A549 treated with Hydrocortisone at 1 μM for 4 hours (cell line): ENCODE results near the gene NFIX. TPM values are rescaled to one million over a fixed set of nuclear protein-coding genes. Genes with fewer than 3 reads are reported as not detected.

Experiments used
- total RNA-seq: library from RNA; stranded (reverse); fragments of 200-300 nt; extraction: Qiagen RNA extraction; gene quantifications from 5 replicates; pipeline ENCODE4 v1.2.3, GENCODE V29; 2022

NFIX gene
- 2.7 to 4.4 TPM (median 4.3 TPM) in 5 replicates for total RNA-seq

DNA sequence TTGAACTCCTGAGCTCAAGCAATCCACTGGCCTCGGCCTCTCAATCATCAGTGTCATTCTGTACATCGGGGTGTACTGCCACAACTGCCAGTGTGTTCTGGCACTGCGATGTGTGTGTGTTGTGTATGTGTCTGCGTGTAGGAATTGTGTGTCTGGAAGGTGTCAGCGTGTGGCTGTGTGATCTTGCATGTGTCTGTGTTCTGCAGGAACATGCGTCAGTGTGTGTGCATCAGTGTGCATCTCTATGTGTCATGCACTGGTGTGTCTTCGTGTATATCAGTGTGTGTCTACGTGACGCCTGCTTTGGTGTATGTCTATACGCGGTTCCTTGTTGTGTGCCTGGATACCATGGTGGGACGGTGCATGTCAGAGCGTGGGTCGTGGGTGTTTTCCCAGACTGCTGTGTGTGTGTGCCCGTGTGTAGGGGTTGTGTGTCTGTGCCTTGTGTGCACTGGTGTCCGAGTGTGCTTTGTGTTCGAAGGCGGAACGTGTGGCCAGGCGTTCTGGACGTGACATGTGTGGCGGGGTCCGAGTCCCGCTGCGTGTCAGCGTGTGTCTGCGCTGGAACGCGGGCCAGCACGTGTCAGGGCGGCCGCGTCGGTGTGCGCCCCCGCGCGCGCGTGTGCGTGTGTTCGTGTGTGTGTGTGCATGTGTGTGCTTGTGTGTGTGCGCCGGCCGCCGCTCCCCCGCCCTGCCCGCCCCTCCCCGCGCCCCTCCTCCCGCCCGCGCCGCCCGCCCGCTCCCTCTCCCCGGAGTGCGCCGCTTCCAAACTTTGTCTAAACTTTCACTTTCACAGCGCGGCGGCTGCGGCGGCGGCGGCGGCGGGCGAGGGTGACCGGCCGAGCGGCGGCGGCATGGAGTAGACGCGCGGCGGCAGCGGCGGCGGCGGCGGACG lies at the start of gene NFIX:
NFIX (plus strand) TSS at position 775 of the 895 bp plus-strand sequence. CDS start 363 bp downstream, outside the sequence.

DNA sequence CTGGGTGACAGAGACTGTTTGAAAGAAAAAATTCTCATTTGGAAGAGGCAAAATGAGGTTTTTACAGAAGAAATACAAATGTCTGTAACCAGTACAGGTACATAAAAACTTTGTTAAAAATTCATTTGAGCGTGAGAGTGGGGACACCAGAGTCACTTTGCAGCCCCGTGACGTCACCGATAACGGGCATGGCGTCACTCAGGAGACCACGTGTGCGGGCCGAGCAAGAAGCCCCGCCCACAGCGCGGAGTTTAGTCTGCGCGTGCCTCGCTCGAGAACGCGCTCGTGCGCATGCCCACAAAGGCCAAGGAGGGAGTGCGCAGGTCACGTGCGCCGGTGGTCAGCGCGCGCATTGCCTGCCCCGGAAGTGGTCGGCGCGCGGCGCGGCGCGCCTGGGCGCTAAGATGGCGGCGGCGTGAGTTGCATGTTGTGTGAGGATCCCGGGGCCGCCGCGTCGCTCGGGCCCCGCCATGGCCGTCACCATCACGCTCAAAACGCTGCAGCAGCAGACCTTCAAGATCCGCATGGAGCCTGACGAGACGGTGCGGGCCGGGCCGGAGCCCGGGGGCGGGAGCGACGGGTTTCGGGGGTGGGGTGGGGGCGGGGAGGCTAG lies 49.7 kb upstream of the NFIX start, which contains the start of gene RAD23A:
RAD23A (plus strand) TSS at position 384 of the 613 bp plus-strand sequence; CDS start at position 471, 87 bp downstream.

DNA sequence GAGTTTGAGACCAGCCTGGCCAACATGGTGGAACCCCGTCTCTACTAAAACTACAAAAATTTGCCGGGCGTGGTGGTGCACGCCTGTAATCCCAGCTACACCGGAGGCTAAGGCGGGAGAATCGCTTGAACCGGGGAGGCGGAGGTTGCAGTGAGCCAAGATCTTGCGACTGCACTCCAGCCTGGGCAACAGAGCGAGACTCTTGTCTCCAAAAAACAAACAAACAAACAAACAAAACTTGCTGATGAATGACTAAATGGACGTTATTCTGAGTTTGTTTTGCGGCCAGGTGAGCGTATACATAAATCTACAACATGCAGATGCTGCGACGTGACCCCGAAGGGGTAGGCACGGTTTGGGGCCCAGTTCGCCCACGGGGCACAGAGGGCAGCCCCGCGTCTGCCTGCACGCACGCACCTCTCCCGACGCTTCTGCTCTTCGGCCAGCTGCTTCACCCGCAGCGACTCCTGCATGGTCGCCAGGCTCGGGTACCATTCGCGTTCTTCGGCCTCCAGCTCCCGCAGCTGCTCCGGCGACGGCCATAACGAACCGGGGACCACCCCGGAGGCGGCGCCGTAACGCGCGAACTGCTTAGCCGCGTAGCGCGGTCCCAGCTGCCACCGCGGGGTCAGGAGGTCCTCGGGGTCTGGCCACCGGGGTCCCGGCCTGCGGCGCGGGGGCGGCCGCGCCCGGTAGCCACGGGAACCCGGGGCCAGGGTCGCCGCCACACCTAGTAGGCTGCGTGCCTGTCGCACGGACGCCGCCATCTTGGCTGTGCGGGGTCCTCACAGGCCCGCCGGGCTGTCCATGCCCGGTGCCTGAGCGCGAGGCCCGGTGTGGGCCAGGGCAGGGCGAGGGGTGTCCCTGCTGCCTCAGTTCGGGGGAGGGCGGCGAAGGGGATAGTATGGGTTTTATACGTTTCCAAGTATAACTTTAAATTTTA lies 38.6 kb upstream of the NFIX start, which contains the start of gene GADD45GIP1:
GADD45GIP1 (minus strand) TSS at position 778 of the 943 bp plus-strand sequence; CDS start at position 767, 11 bp downstream.

DNA sequence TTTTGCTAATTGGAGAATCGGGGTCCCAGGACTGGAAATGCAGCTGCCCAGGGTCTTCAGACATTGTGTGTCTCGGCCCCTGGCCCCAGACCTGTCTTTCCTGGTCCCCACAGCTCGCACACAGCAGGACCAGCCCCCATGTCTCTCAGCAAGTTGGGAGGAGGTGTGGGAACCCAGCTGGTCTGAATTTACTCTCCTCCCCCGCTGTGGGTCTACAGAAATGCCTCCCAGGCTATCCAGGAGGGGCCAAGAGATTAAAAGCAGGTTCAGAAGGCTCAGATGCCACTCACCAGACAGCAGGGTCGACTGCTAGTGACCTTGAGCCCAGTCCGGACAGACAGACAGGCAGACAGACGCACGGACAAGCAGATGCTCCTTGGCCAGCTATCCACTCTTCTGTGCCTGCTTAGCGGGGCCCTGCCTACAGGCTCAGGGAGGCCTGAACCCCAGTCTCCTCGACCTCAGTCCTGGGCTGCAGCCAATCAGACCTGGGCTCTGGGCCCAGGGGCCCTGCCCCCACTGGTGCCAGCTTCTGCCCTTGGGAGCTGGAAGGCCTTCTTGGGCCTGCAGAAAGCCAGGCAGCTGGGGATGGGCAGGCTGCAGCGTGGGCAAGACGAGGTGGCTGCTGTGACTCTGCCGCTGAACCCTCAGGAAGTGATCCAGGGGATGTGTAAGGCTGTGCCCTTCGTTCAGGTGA lies 25.8 kb upstream of the NFIX start, which contains the start of gene DAND5:
DAND5 (plus strand) TSS at position 285 of the 697 bp plus-strand sequence; CDS start at position 370, 85 bp downstream.

DNA sequence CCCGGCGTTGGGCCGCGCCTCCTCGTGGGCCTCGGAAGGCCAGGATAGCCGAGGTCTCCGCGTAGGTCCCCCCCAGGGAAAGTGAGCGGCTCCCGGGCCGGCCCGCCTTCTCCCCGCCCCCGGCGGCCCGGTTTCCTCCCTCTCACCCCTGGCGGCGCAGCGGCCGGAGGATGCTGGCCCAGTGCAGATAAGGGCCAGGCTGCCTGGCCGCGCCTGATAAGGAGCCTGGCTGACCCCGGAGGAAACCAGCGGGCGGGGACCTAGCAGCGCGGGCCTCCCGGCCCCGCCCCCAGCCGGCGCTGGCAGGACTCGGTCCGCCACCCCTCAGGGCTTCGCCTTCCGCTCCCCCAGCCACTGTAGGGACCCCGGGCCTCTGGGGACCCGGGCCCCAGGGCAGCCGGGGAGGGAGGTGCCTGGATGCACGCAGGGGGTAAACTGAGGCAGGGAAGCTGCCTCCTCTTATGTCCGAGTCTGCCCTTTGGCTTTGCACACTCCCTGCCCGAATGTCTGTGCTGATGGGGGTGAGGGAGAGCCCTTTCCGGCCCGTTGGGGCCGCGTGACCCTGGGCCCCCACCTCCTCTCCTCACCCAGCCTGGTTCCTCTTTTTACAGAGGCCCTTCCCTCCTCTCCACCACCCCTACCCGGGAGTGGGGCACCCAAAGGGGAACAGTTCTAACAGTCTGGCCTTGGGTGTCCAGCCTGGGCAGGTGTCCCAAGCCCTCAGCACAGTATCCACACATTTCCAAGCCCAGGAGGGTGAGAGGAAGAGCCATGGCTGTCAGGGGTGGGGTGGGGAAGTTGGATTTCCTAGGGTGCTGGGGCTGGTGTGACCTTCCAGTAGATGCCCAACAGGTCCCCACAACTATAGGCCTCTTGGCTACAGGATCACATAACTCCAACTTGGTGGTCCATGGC lies 107.6 kb downstream of the NFIX start, which contains the start of gene LYL1:
LYL1 (minus strand) TSS at position 193 of the 915 bp plus-strand sequence. CDS start 1,687 bp downstream, outside the sequence.

DNA sequence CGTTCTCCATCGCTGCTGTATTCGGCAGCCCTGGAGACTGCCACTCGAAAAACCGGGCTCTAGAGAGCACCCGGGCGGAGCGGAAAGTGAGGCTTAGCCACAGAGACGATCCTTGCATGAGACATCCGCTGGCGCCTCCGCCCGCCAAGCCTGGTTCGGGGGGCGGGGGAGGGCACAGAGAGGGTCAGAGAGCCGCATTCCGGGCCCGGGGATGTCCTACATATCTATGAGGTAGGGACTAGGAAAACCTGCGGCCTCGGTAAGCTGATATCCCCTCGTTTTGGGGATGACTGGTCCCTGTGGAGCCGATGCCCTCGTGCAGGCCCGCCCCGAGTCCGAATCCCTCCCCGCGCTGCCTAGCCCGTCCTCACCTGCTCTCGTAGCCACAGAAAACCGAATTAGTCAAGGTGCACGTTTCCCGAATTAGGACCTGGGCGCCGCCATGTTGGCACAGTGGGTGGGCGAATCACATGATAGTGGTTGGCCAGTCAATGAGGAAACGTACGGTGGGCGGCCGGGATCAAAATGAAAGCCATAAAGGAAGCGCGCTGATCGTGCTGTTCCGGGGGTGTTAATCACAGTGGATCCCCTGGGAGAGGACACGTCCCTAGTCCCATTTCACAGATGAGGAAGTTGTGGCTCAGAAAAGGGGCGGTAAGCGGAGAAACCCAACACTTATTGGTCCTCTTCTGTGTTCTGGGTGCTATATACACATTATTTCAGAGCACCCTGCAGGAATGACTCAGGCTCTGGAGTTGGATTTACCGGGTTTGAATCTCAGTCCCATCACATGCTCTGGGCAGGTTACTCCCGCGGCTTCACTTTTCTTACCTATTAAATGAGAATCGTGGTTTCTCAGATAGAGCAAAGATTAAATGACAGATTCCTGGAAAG lies 121.3 kb downstream of the NFIX start, which contains the start of gene TRMT1:
TRMT1 (minus strand) TSS at position 459 of the 894 bp plus-strand sequence; CDS start at position 118, 341 bp downstream.

DNA sequence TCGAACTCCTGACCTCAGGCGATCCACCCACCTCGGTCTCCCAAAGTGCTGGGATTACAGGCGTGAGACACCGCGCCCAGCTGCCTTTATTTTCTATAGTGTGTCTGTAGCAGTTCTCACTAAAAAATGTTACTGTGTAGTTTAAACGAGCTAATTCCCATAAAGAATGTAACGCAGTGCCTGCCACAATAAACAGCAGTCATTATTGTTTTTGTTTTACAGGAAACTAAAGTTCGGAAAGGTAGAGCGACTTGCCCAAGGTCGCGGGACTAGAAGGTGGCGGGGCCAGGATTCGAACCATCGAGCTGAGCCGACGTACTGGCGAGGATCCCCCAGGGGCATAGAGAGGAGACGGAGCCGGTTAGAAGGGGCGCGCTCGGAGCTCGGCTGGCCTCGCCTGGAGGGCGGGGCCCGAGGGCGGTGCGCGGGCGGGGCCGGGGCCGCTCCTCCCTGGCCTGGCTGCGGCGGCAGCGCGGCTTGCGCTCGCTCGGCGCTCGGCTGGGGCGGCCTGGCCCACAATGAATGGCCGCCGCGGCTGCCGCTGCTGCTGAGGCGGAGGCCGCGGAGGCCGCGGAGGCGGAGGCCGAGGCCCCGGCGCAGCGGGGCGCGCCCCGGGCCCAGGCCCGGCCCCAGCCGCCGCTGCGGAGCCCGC lies 122.6 kb downstream of the NFIX start, which contains the start of gene NACC1:
NACC1 (plus strand) TSS at position 493 of the 652 bp plus-strand sequence. CDS start 16,944 bp downstream, outside the sequence.

Other genes with a start within 250 kb of the NFIX start
- gene BEST2, start 243.7 kb upstream of the NFIX start, total RNA-seq: 2.0 to 2.9 TPM (median 2.3 TPM) in 5 replicates
- gene HOOK2, start 219.9 kb upstream of the NFIX start, total RNA-seq: 9.2 to 11.4 TPM (median 11.1 TPM) in 5 replicates
- 123 to 195 TPM (median 161 TPM) in 5 replicates for gene JUNB, start 204.0 kb upstream of the NFIX start, total RNA-seq
- gene PRDX2, start 193.7 kb upstream of the NFIX start, total RNA-seq: 0.48 to 0.90 TPM (median 0.64 TPM) in 5 replicates
- 10.3 to 16.4 TPM (median 14.6 TPM) in 4 of 5 replicates, not detected in the other for gene THSD8, start 193.4 kb upstream of the NFIX start, total RNA-seq
- 33.2 to 47.5 TPM (median 44.6 TPM) in 5 replicates for gene RNASEH2A, start 188.9 kb upstream of the NFIX start, total RNA-seq
- 0.15 to 0.33 TPM (median 0.20 TPM) in 5 replicates for gene RTBDN, start 160.9 kb upstream of the NFIX start, total RNA-seq
- gene MAST1, start 157.0 kb upstream of the NFIX start, total RNA-seq: 1.3 to 2.1 TPM (median 1.8 TPM) in 5 replicates
- gene DNASE2, start 114.0 kb upstream of the NFIX start, total RNA-seq: 27.5 to 33.2 TPM (median 30.3 TPM) in 5 replicates
- gene KLF1, start 108.3 kb upstream of the NFIX start, total RNA-seq: 0.06 to 0.08 TPM in 2 of 5 replicates, not detected in the others
- 8.5 to 11.9 TPM (median 9.3 TPM) in 5 replicates for gene GCDH, start 104.3 kb upstream of the NFIX start, total RNA-seq
- gene SYCE2, start 76.2 kb upstream of the NFIX start, total RNA-seq: 0.18 to 0.65 TPM (median 0.44 TPM) in 5 replicates
- 66.6 to 76.5 TPM (median 69.3 TPM) in 5 replicates for gene FARSA, start 61.8 kb upstream of the NFIX start, total RNA-seq
- 488 to 572 TPM (median 509 TPM) in 5 replicates for gene CALR, start 56.9 kb upstream of the NFIX start, total RNA-seq
- 74.5 to 80.5 TPM (median 76.9 TPM) in 5 replicates for gene RAD23A, start 49.6 kb upstream of the NFIX start, total RNA-seq
- gene GADD45GIP1, start 38.3 kb upstream of the NFIX start, total RNA-seq: 26.3 to 58.4 TPM (median 52.1 TPM) in 5 replicates
- gene DAND5, start 25.9 kb upstream of the NFIX start, total RNA-seq: 0.07 TPM in 1 of 5 replicates, not detected in the others
- gene LYL1, start 107.4 kb downstream of the NFIX start, total RNA-seq: 0.67 to 1.1 TPM (median 0.71 TPM) in 5 replicates
- 34.8 to 42.7 TPM (median 36.4 TPM) in 5 replicates for gene TRMT1, start 121.3 kb downstream of the NFIX start, total RNA-seq
- 29.0 to 39.7 TPM (median 38.2 TPM) in 5 replicates for gene NACC1, start 122.8 kb downstream of the NFIX start, total RNA-seq
- 41.0 to 54.7 TPM (median 52.0 TPM) in 5 replicates for gene STX10, start 154.9 kb downstream of the NFIX start, total RNA-seq
- gene IER2, start 154.9 kb downstream of the NFIX start, total RNA-seq: 32.1 to 46.5 TPM (median 41.5 TPM) in 5 replicates